Neuronal stem cell (in vitro differentiated cells): Measurements from ENCODE around the gene SDF2L1.
"Not testable (repeated sequence)": the region's sequence is repeated elsewhere in the genome, so short reads cannot be mapped to it uniquely, and the experiment has no call there.

Experiments used
- DNase-seq: peaks from one replicate; pipeline ENCODE4 v3.0.0-alpha.2; 2013; ENCODE audit warnings: low spot score
- H2AFZ ChIP-seq: one replicate; pipeline ENCODE4 v1.6.1; 2013; ENCODE audit warnings: mild to moderate bottlenecking, low read length, inconsistent platforms
- H2AK5ac ChIP-seq: 2 replicates; pipeline ENCODE4 v1.6.1; 2013; ENCODE audit warnings: low read depth, mild to moderate bottlenecking, inconsistent platforms, low read length, moderate library complexity, mixed read lengths
- H2BK120ac ChIP-seq: 2 replicates; pipeline ENCODE4 v1.6.1; 2013; ENCODE audit warnings: low read depth, mild to moderate bottlenecking, inconsistent platforms, low read length, moderate library complexity, mixed read lengths
- H2BK12ac ChIP-seq: one replicate; pipeline ENCODE4 v1.6.1; 2013; ENCODE audit warnings: low read length, inconsistent platforms
- H2BK15ac ChIP-seq: 2 replicates; pipeline ENCODE4 v1.6.1; 2013; ENCODE audit warnings: mild to moderate bottlenecking, low read length, inconsistent platforms, mixed read lengths
- H2BK5ac ChIP-seq: one replicate; pipeline ENCODE4 v1.6.1; 2013; ENCODE audit warnings: inconsistent platforms, mild to moderate bottlenecking, low read length, moderate library complexity
- H3K14ac ChIP-seq: one replicate; pipeline ENCODE4 v1.6.1; 2013; ENCODE audit warnings: low read length, inconsistent platforms
- H3K18ac ChIP-seq: 2 replicates; pipeline ENCODE4 v1.6.1; 2013; ENCODE audit warnings: low read length, inconsistent platforms
- H3K23ac ChIP-seq: 2 replicates; pipeline ENCODE4 v1.6.1; 2013; ENCODE audit warnings: low read depth, mild to moderate bottlenecking, mixed read lengths, low read length, inconsistent platforms; ENCODE audit not compliant: poor library complexity
- H3K27ac ChIP-seq: replicated peaks from 3 replicates; pipeline ENCODE4 v1.5.1; 2013; ENCODE audit warnings: low read length, inconsistent platforms
- H3K27me3 ChIP-seq, 3 experiments: 2 replicates each; pipeline ENCODE4 v1.6.1; 2013; ENCODE audit warnings: low read length in 3 of 3, mild to moderate bottlenecking in 2 of 3, inconsistent platforms in 1 of 3, low read depth in 1 of 3, mixed read lengths in 1 of 3, moderate library complexity in 1 of 3; ENCODE audit not compliant: control insufficient read depth in 3 of 3, insufficient read depth in 3 of 3
- H3K36me3 ChIP-seq, 2 donors: replicated peaks in 1 of 2; 2 replicates each; pipeline ENCODE4 v1.6.1; 2013; ENCODE audit warnings: low read length in 2 of 2; ENCODE audit not compliant: control insufficient read depth in 2 of 2, insufficient read depth in 2 of 2
- H3K4ac ChIP-seq: 2 replicates; pipeline ENCODE4 v1.6.1; 2013; ENCODE audit warnings: inconsistent platforms, mild to moderate bottlenecking, low read length, moderate library complexity
- H3K4me1 ChIP-seq, 2 donors: 1 replicate in 1 of 2; 2 replicates in 1 of 2; pipeline ENCODE4 v1.6.1; 2013; ENCODE audit warnings: low read length in 2 of 2, low read depth in 1 of 2; ENCODE audit not compliant: control insufficient read depth in 2 of 2, insufficient read depth in 1 of 2
- H3K4me2 ChIP-seq: one replicate; pipeline ENCODE4 v1.6.1; 2013; ENCODE audit warnings: mild to moderate bottlenecking, low read length, inconsistent platforms; ENCODE audit not compliant: insufficient read depth, poor library complexity, severe bottlenecking
- H3K4me3 ChIP-seq, 2 donors: 2 replicates each; pipeline ENCODE4 v1.5.1; 2013; ENCODE audit warnings: low read length in 2 of 2, mild to moderate bottlenecking in 2 of 2, inconsistent platforms in 1 of 2, moderate library complexity in 1 of 2
- H3K79me1 ChIP-seq: one replicate; pipeline ENCODE4 v1.6.1; 2013; ENCODE audit warnings: low read depth, mild to moderate bottlenecking, inconsistent platforms, low read length, moderate library complexity
- H3K9ac ChIP-seq: one replicate; pipeline ENCODE4 v1.6.1; 2013; ENCODE audit warnings: mild to moderate bottlenecking, low read depth, low read length, inconsistent platforms; ENCODE audit not compliant: poor library complexity
- H3K9me3 ChIP-seq, 2 donors: replicated peaks in 1 of 2; 2 replicates each; pipeline versions ENCODE3 to v1.6.1; 2013; ENCODE audit warnings: low read length in 2 of 2, mild to moderate bottlenecking in 2 of 2, inconsistent platforms in 1 of 2, low read depth in 1 of 2, mixed read lengths in 1 of 2, moderate library complexity in 1 of 2; ENCODE audit not compliant: control insufficient read depth in 2 of 2, insufficient read depth in 1 of 2
- H4K8ac ChIP-seq: one replicate; pipeline ENCODE4 v1.6.1; 2013; ENCODE audit warnings: low read depth, mild to moderate bottlenecking, inconsistent platforms, low read length, moderate library complexity
- H4K91ac ChIP-seq: one replicate; pipeline ENCODE4 v1.6.1; 2013; ENCODE audit warnings: low read length, low read depth, mild to moderate bottlenecking, inconsistent platforms; ENCODE audit not compliant: poor library complexity
- WGBS, 2 donors: extraction: QIAGEN DNeasy Blood & Tissue Kit; methylation state at CpG; one replicate each; pipeline ENCODE4 v1.1.7; 2013; ENCODE audit warnings: missing lambda C conversion rate in 2 of 2, mixed read lengths in 1 of 2; ENCODE audit not compliant: insufficient read length in 2 of 2, insufficient replicate concordance in 1 of 2; ENCODE audit errors: extremely low coverage in 2 of 2; 5-methylcytosine and 5-hydroxymethylcytosine counted together

Gene SDF2L1

DNA sequence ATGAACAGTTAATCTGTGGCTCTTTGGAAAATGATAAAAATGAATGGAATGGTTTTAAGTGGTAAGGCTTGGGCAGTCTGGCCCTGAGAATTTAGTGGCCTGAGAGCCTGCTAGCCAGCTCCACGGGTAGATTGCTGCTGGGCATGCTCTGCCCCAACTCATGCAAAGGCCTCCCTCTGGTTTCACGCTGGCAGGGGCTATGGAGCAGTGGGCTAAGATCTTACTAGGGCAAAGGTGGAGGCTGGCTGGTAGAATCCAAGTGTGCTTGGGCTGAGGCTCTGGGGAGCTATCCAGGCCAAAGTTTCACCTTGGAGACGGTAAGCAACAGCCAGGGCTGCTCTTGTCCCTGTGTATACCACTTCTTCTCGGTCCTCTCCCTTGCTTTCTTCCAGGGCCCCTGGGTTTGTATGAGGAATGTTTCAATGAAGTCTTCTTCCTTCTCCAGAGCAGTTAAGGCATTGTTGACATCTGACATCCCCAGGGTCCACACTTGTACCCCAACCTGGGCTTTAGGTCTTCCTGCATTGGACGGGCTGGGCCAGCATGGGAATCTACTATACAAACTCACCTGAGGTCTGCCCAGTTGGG, 47.1 kb upstream of the SDF2L1 start:
- H3K27ac ChIP-seq: no peak overlapping the region
- no peak overlapping the region for H2AFZ ChIP-seq
- no peak overlapping the region for H4K91ac ChIP-seq
- H3K23ac ChIP-seq: peak overlapping the region; percentile 83
- H2BK15ac ChIP-seq: no peak overlapping the region
- H2BK5ac ChIP-seq: no peak overlapping the region
- peaks cover 0 to 3% of the 10 kb centered on the region in 2 donors for H3K9me3 ChIP-seq
- H3K36me3 ChIP-seq: peaks cover 27 to 89% of the 10 kb centered on the region in 2 donors
- WGBS, 2 donors: no CpG with 5 or more reads among the region's 5 CpGs
- no peak overlapping the region for H2AK5ac ChIP-seq
- no peaks in the 10 kb centered on the region for H3K4me1 ChIP-seq
- DNase-seq: no peak
- no peak overlapping the region for H3K4ac ChIP-seq
- H3K4me2 ChIP-seq: no peak overlapping the region
- H2BK12ac ChIP-seq: no peak overlapping the region
- H3K27me3 ChIP-seq: no peaks in the 10 kb centered on the region
- H4K8ac ChIP-seq: no peak overlapping the region
- H3K79me1 ChIP-seq: peaks cover 27% of the 10 kb centered on the region
- H2BK120ac ChIP-seq: no peak overlapping the region
- no peak overlapping the region for H3K9ac ChIP-seq
- H3K4me3 ChIP-seq: peak overlapping the region in 1 of 2 donors; percentile 55
- no peak overlapping the region for H3K14ac ChIP-seq
- no peak overlapping the region for H3K18ac ChIP-seq

DNA sequence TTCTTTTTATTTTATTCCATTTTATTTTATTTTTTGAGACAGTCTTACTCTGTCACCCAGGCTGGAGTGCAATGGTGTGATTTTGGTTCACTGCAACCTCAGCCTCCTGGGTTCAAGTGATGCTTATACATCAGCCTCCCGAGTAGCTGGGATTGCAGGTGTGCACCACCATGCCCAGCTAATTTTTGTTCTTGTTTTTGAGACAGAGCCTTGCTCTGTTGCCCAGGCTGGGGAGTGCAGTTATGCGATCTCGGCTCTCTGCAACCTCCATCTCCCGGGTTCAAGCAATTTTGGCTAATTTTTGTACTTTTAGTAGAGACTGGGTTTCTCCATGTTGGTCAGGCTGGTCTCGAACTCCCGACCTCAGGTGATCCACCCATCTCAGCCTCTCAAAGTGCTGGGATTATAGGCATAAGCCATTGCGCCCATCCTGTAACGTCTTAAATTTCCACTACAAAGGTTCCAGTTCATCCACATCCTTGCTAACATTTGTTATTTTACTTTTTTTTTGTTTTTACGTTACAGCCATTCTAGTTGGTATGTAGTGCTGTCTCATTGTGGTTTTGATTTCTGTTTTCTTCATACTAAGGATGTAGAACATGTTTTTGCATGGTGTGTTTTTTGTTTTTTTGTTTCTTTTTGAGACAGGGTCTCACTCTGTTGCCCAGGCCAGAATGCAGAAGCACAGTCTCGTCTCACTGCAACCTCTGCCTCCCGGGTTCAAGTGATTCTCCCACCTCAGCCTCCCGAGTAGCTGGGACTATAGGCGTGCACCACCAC, 45.6 kb upstream of the SDF2L1 start:
- H2AK5ac ChIP-seq, H3K4ac ChIP-seq, H4K91ac ChIP-seq, H4K8ac ChIP-seq, H3K9me3 ChIP-seq, H3K27ac ChIP-seq, H3K27me3 ChIP-seq, H2BK5ac ChIP-seq, H3K4me2 ChIP-seq, H2BK12ac ChIP-seq, H3K4me3 ChIP-seq, H3K23ac ChIP-seq, DNase-seq, H2BK15ac ChIP-seq, H2AFZ ChIP-seq, H3K18ac ChIP-seq, H2BK120ac ChIP-seq, H3K4me1 ChIP-seq, H3K14ac ChIP-seq, H3K9ac ChIP-seq: not testable (repeated sequence)
- Histone ChIP-seq H3K36me3 (peaks cover 27 to 79% of the 10 kb centered on the region in 2 donors), H3K79me1 (peaks cover 18% of the 10 kb centered on the region)
- WGBS, 2 donors: no CpG with 5 or more reads among the region's 13 CpGs

GRCh38 chr22:21598302-21598701, 43.8 kb upstream of the SDF2L1 start:
- H3K79me1 ChIP-seq: peaks cover 10% of the 10 kb centered on the region
- no peak overlapping the region for H2AFZ ChIP-seq
- no peak overlapping the region for H3K14ac ChIP-seq
- no peak overlapping the region for H2BK12ac ChIP-seq
- H3K4me3 ChIP-seq: no peak overlapping the region
- WGBS, 2 donors: no CpG with 5 or more reads among the region's 3 CpGs
- H3K18ac ChIP-seq: no peak overlapping the region
- no peak overlapping the region for H2BK15ac ChIP-seq
- no peak overlapping the region for H3K4ac ChIP-seq
- no peak for DNase-seq
- H4K91ac ChIP-seq: no peak overlapping the region
- no peak overlapping the region for H2BK5ac ChIP-seq
- H3K9me3 ChIP-seq: peaks cover 0 to 3% of the 10 kb centered on the region in 2 donors
- H3K23ac ChIP-seq: no peak overlapping the region
- no peak overlapping the region for H4K8ac ChIP-seq
- H3K4me1 ChIP-seq: no peaks in the 10 kb centered on the region
- H3K9ac ChIP-seq: no peak overlapping the region
- peaks cover 22 to 73% of the 10 kb centered on the region in 2 donors for H3K36me3 ChIP-seq
- H2AK5ac ChIP-seq: no peak overlapping the region
- H3K4me2 ChIP-seq: no peak overlapping the region
- H3K27me3 ChIP-seq: no peaks in the 10 kb centered on the region
- H3K27ac ChIP-seq: no peak overlapping the region
- H2BK120ac ChIP-seq: no peak overlapping the region

GRCh38 chr22:21599053-21599893, 42.8 kb upstream of the SDF2L1 start:
- Histone ChIP-seq H2BK15ac (no peak overlapping the region), H2BK5ac (no peak overlapping the region), H3K4me2 (no peak overlapping the region), H3K18ac (no peak overlapping the region), H3K4ac (no peak overlapping the region), H3K79me1 (peaks cover 10% of the 10 kb centered on the region), H2AK5ac (no peak overlapping the region), H2BK120ac (no peak overlapping the region), H3K14ac (no peak overlapping the region), H3K9ac (peak overlapping the region; percentile 67), H3K36me3 (peaks cover 12 to 63% of the 10 kb centered on the region in 2 donors), H3K4me1 (no peaks in the 10 kb centered on the region), H2AFZ (no peak overlapping the region), H3K27ac (no peak overlapping the region), H3K9me3 (peaks cover 0 to 3% of the 10 kb centered on the region in 2 donors), H4K8ac (no peak overlapping the region), H3K4me3 (no peak overlapping the region), H2BK12ac (no peak overlapping the region), H3K27me3 (no peaks in the 10 kb centered on the region), H4K91ac (no peak overlapping the region), H3K23ac (peak overlapping the region; percentile 58)
- no peak for DNase-seq
- no CpG with 5 or more reads among the region's 6 CpGs for WGBS, 2 donors
